ENCODE measurements around the gene L3MBTL4. TPM values are rescaled to one million over a fixed set of nuclear protein-coding genes. Genes with fewer than 3 reads are reported as not detected.
A peak's percentile ranks its signal among the peaks of the same experiment; 100 is the strongest.

L3MBTL4 gene
- total and polyA plus RNA-seq, 9 donors: 4.2 to 79.1 (median 23.7) TPM

GRCh38 chr18:5948237-5948636 is 466.5 kb downstream of the L3MBTL4 start:
- Histone ChIP-seq H3K4me1 (ENCODE audit: insufficient read depth) (peaks cover 2% of the 10 kb centered on the region), H3K36me3 (no peaks in the 10 kb centered on the region), H3K9me3 (no peaks in the 10 kb centered on the region), H3K4me3 (no peak overlapping the region), H3K27me3 (no peaks in the 10 kb centered on the region), H3K27ac (no peak overlapping the region)
- TF ChIP-seq EP300 (IDR thresholded peaks at IDR 0.05) (no peak), POLR2A (IDR thresholded peaks at IDR 0.05) (no peak)
- TF ChIP-seq, protein P1, sequence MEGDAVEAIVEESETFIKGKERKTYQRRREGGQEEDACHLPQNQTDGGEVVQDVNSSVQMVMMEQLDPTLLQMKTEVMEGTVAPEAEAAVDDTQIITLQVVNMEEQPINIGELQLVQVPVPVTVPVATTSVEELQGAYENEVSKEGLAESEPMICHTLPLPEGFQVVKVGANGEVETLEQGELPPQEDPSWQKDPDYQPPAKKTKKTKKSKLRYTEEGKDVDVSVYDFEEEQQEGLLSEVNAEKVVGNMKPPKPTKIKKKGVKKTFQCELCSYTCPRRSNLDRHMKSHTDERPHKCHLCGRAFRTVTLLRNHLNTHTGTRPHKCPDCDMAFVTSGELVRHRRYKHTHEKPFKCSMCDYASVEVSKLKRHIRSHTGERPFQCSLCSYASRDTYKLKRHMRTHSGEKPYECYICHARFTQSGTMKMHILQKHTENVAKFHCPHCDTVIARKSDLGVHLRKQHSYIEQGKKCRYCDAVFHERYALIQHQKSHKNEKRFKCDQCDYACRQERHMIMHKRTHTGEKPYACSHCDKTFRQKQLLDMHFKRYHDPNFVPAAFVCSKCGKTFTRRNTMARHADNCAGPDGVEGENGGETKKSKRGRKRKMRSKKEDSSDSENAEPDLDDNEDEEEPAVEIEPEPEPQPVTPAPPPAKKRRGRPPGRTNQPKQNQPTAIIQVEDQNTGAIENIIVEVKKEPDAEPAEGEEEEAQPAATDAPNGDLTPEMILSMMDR (IDR thresholded peaks at IDR 0.05): no peak
- intact Hi-C loops (cut with DNase I): no loop called here
- no peak for DNase-seq
- 66 to 68% (median 67%) methylated on average over 2 of the region's 2 CpGs for WGBS, 3 donors

- intact Hi-C loops (cut with DNase I): no loop called here
- H3K9me3 ChIP-seq: no peaks in the 10 kb centered on the region
- TF ChIP-seq EP300 (IDR thresholded peaks at IDR 0.05) (no peak), POLR2A (IDR thresholded peaks at IDR 0.05) (no peak)
- TF ChIP-seq, protein P1 (IDR thresholded peaks at IDR 0.05): no peak
- H3K4me3 ChIP-seq: no peak overlapping the region
- no peak overlapping the region for H3K27ac ChIP-seq
- H3K36me3 ChIP-seq: no peaks in the 10 kb centered on the region
- 81 to 96% (median 92%) methylated on average over 3 of the region's 3 CpGs for WGBS, 3 donors
- DNase-seq: no peak
- no peaks in the 10 kb centered on the region for H3K4me1 ChIP-seq (ENCODE audit: insufficient read depth)
- no peaks in the 10 kb centered on the region for H3K27me3 ChIP-seq
These were observed 470.3 kb downstream of the L3MBTL4 start for GRCh38 chr18:5944448-5944847.

DNA sequence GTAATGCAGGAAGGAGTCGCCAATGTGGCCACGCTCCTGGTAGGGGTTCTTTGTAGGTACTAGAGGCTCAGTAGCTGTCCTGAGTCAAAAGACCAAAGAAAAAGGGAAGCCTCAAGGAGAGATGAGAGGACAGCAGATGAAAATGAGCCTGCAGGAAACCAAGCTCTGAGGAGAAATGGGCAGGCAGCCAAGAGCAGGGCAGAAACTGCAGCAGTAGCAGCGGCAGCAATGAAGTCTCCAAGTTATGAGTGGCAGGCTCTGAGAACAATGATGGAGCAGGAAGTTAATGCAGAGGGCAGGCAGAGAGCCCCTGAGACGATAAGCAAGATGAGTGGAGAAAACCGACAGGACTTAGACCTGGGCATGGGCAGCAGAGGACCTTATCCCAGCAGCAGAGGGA is 471.2 kb downstream of the L3MBTL4 start:
- WGBS, 3 donors: 53 to 61% (median 61%) methylated on average over 5 of the region's 5 CpGs
- Histone ChIP-seq H3K4me1 (ENCODE audit: insufficient read depth) (no peaks in the 10 kb centered on the region), H3K9me3 (no peaks in the 10 kb centered on the region), H3K27ac (no peak overlapping the region), H3K27me3 (no peaks in the 10 kb centered on the region), H3K36me3 (no peaks in the 10 kb centered on the region), H3K4me3 (no peak overlapping the region)
- TF ChIP-seq POLR2A (IDR thresholded peaks at IDR 0.05): no peak
- no peak for TF ChIP-seq EP300 (IDR thresholded peaks at IDR 0.05)
- TF ChIP-seq, protein P1 (IDR thresholded peaks at IDR 0.05): no peak
- peak in 1 of 5 donors; percentile 29 for DNase-seq
- intact Hi-C loops (cut with DNase I): no loop called here

GRCh38 chr18:5942591-5942990 is 472.1 kb downstream of the L3MBTL4 start:
- 57 to 76% (median 69%) methylated on average over 6 of the region's 6 CpGs for WGBS, 3 donors
- Histone ChIP-seq H3K4me1 (ENCODE audit: insufficient read depth) (no peaks in the 10 kb centered on the region), H3K4me3 (no peak overlapping the region), H3K27me3 (no peaks in the 10 kb centered on the region), H3K27ac (no peak overlapping the region), H3K9me3 (no peaks in the 10 kb centered on the region), H3K36me3 (no peaks in the 10 kb centered on the region)
- TF ChIP-seq POLR2A (IDR thresholded peaks at IDR 0.05): no peak
- TF ChIP-seq EP300 (IDR thresholded peaks at IDR 0.05): no peak
- TF ChIP-seq, protein P1 (IDR thresholded peaks at IDR 0.05): no peak
- intact Hi-C loops (cut with DNase I): no loop called here
- DNase-seq: no peak
